GM18526 (cell line): ENCODE data around the gene DNAJC9.

Source experiments
- POLR2A ChIP-seq: IDR thresholded peaks from 3 replicates; pipeline ENCODE4 v1.6.1; 2011; ENCODE audit not compliant: insufficient read length; ENCODE audit errors: extremely low read depth

The DNAJC9 gene, protein sequence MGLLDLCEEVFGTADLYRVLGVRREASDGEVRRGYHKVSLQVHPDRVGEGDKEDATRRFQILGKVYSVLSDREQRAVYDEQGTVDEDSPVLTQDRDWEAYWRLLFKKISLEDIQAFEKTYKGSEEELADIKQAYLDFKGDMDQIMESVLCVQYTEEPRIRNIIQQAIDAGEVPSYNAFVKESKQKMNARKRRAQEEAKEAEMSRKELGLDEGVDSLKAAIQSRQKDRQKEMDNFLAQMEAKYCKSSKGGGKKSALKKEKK

DNA sequence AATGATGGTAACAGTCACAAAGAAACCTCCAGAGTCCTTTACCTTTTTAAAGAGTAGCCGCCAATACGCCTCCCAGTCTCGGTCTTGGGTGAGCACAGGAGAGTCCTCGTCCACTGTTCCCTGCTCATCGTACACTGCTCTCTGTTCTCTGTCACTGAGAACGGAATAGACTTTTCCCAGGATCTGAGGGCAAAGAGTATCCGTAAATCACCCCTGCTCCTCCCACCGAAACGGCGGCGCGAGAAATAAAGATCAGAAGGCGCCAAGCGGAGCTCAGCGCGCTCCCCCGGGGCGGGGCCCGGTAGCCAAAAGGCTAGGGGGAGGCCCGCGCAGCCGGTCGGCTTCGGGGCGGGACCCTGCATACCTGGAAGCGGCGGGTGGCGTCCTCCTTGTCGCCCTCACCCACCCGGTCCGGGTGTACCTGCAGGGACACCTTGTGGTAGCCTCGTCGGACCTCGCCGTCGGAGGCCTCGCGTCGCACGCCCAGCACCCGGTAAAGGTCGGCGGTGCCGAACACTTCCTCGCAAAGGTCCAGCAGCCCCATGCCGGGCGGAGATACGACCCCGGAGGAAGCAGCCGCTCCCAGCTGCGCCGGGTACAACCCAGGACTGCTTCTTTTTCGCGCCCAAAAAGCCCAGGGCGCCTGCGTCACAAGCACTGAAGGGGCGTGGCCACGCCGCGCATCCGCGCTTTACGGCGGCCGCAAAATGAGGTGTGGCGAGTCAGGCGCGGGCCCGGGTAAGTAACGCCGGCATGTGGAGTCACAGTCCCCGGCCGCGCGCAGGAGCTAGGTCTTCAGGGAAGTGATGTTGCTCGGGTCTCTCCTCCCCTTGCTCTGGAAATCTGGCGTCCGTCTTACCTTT is at the start of gene DNAJC9:
Gene DNAJC9 (minus strand): TSS at position 610 of the 863 bp plus-strand sequence. CDS start 66 bp downstream, at position 544.
- TF ChIP-seq POLR2A: peak; percentile 98

DNA sequence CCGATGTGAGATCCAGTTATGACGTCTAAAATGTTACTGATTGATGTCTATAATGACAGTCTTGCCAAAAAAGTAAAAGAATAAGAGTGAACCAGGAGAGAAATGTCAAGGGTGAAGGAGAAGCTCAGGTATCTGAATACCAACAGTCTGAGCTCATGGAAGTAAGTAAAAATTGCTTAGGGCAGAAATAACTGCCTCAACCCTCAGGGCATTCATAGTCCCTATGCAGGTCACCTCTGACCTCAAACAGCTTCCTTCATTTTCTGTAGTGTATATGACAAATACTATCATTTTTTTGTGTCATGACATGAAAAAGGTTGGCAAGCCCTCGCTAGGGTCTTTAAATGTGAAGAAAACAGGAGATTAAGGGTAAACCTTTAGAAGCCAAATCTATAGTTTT is 46.4 kb upstream of the DNAJC9 start:
- no peak for TF ChIP-seq POLR2A

DNA sequence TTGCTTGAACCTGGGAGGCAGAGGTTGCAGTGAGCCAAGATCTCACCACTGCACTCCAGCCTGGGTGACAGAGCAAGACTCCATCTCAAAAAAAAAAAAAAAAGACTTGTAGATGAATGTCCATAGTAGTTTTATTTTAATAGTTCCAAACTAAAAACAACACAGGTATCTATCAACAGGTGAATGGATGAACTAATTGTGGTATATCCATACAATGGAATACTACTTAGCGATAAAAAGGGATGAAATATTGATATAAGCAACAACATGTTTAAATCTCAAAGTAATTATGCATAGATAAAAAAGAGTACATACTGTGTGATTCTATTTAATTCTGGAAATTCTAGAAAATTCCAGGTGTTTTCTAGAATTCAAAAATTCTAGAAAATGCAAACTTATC is 42.9 kb upstream of the DNAJC9 start:
- TF ChIP-seq POLR2A: no peak

DNA sequence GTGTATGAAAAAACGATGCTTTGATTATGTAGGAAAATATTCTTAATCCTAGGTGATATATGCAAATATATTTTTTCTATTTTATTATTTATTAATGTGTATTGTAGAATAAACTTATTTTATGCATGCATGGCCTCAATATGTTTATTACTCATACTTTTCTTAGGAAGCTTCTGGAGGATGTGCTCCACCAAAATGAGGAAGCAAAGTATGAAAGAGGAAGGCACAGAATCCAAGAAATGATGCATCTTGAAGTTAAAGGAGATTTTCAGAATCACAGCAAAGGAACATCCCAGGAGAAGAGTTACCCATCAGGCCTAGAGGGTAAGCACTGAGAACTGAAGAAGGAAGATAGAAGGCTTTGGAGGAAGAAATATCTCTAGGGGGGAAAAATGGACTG is 40.4 kb upstream of the DNAJC9 start:
- TF ChIP-seq POLR2A: no peak

DNA sequence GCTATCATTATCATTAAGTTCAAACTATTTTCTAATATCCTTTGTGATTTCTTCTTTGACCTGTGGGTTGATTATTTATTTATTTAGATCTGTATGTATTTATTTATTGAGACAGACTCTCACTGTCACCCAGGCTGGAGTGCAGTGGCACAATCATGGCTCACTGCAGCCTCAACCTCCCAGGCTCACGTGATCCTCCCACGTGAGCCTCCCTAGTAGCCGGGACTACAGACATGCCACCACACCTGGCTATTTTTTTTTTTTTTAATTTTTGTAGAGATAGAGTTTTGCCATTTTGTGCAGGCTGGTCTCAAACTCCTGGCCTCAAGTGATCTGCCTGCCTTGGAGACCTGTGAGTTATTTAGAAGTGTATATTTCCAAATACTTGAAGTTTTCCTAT is 34.0 kb upstream of the DNAJC9 start:
- no peak for TF ChIP-seq POLR2A

DNA sequence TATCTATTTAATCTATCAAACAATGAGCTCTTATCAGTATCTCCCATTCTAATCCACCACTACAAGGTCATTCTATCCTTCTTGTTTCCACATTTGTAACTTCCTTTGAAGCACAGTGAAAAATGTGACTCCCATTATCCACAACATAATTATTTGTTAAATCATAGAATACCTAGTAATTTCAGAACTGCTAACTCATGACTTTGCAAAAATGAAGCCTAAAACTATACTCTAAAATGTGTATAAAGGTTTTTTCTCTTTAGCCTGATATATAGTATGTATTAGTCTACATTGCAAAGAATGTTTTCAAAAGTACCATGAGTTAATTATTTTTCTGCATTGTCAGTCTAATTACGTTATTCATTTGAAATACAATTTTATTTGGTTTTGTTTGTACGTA is 17.4 kb upstream of the DNAJC9 start:
- no peak for TF ChIP-seq POLR2A

DNA sequence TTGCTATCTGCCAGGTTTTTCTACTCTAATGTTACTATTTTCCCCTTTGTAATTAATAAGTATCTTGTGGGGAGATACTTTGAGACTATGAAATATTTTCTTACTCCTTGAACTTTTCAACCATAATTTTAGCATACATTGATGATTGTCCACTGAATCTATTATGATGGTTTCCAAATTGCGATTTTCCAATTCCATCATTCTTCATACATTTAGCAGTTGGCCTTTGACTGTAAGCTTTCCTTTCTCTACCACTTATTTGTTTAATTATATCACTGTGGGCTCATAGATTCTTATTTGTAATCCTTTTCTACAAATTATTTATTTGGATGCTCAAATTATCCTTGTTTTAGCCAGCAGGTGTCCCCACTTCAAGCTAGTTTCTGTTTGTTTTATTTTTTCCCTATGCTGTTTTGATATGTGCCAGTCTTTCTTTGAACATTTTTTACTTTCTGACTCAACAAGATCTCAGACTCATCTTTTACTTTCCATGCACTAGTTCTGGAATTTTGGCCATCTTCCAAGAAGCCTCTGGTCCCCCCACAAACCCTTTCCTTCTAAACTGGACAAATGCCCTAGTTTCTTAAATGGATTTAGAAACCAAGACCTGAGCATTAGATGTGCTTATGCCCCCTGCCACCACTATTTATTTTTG is 16.8 kb upstream of the DNAJC9 start:
- no peak for TF ChIP-seq POLR2A

DNA sequence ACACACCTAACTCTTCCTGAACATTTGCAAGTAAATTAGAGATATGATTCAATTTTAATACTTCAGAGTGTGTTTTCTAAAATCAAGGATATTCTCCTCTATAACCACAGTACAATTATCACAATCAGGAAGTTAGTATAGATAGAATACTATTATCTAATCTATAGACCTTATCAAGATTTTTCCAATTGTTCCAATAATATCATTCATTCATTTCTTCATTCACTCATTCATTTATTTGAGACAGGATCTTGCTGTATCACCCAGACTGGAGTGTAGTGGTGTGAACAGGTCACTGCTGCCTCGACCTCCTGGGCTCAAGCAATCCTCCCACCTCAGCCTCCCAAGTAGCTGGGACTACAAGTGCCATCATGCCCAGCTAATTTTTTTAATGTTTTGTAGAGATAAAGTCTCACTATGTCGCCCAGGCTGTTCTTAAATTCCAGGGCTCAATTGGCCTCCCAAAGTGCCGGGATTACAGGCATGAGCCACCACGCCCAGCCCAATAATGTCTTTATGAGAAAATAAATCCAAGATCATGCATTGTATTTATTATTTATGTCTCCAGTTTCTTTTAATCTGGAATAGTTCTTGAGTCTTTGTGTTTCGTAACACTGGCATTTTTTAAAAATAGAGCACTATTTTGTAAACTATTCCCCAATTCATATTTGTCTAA is 16.0 kb upstream of the DNAJC9 start:
- no peak for TF ChIP-seq POLR2A

DNA sequence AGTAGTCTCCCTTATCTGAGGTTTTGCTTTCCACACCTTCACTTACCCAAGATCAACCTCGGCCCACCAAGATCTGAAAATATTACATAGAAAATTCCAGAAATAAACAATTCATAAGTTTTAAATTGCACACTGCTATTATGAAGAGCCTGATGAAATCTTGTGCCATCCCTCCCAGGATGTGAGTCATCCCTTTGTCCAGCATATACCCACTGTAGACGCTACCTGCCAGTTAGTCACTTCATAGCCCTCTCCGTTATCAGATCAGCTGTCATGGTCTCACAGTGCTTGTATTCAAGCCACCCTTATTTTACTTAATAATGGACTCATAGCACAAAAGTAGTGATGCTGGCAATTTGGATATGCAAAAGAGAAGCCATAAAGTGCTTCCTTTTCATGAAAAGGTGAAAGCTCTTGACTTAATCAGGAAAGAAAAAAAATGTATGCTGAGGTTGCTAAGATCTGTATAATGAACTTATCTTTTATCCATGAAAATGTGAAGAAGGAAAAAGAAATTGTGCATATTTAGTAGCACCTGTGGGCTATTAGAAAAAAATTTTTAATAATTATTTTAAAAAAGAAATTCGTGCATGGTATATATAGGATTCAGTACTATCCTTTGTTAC is 15.2 kb upstream of the DNAJC9 start:
- TF ChIP-seq POLR2A: no peak

DNA sequence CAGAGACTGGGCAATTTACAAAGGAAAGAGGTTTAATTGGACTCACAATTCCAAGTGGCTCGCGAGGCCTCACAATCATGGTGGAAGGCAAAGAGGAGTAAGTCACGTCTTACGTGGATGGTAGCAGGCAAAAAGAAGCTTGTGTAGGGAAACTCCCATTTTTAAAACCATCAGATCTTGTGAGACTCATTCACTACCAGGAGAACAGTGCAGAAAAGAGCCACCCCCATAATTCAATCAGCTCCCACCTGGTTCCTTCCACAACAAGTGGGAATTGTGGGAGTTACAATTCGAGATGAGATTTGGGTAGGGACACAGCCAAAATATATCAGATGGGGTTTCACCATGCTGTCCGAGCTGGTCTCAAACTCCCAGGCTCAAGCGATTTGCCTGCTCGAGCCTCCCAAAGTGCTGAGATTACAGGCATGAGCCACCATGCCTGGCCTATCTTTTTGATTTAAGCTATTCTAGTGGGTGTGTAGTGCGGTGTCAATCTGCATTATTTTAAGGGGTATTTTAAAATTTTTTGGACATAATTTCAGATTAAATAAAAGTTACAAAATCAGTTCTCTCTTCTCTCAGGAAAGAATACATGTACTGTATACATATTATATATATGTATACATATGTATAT is 14.4 kb upstream of the DNAJC9 start:
- no peak for TF ChIP-seq POLR2A

DNA sequence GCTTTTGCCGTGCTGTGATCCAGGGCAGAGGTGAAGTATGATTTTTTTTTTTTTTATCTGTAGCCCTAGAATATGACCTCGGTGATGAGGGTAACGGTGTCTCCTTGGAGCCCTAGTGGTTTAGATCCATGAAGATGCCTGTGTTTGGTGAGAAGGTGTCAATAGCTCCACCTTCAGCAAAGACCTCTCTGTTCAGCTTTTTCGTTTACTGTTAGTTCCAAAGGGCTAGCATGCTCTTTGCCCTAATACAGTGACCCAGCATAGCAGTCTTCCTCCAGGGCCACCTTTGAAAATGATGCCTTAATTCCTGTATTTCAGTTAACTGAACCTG is 6.1 kb upstream of the DNAJC9 start:
- no peak for TF ChIP-seq POLR2A

DNA sequence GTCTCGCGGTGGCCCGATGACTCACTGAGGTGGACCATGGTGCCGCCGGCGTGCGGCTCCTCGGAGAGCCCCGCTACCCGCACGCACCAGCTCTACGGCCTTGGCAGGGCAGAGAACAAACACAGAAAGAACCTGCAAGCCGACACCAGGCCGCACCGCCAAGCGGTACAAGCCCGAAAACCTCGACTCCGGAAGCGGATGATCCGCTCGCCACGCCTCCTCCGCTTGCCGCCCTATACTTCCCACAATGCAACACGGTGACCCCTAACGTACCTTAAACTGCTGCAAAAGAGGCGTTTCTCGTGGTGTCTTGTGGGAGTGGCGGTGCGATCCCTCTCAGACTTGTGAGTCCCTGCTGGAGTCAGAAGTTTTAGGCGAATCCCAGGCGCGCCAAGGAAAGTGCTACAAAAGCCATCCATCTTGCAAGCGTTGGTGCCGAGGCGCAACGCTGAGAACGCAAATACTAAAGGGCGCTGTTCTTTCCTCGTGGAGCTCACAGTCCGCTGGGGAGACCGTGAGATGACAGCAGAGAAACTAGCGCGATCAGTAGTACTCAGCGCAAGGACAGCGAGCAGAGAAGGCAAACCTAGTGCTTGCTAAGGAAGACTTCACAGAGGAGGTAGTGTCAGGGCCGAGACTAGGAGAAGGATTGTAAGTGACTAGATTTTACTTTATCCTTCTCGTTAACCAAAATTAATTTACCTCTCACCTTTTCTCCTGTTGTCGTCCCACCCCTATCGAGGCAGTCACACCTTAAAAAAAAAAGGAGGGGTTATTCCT is 5.6 kb upstream of the DNAJC9 start, which contains the start of gene MRPS16:
Gene MRPS16 (minus strand): TSS at position 200 of the 780 bp plus-strand sequence. CDS start 162 bp downstream, at position 38.
- peak; percentile 92 for TF ChIP-seq POLR2A

DNA sequence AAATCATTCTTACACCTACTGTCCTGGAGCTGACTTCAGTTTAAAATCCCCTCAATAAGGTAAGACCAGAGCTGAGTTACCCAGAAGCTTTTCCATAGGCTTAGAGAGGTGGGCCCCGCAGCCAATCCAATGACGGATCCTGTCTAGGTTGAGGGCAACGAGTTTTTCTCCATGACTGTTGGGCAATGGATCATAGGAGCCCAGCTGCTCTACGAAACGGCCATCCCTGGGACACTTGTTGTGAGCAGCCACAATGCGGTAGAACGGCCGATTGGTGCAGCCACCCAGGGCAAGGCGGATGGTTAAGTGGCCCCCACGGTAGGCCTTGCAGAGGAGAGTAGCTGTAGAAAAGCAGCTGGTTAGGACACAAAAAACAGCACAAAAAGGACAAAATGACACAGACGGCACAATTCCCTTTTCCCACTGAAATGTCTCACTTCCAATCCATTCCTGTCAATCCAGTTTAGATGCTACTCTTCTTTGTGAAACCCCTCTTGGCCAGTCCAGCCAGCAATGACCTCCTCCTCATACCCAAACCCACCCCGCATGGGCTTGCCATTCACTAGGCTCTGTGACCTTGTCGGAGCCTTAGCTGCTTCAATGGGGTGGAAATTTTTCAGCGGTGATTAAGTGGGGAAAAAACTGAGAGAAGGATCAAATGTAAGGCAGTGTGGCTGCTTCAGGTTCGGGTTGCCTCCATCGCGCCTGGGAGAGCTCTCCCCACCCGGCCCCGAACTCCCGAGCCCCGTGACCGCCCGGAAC is 4.8 kb upstream of the DNAJC9 start:
- TF ChIP-seq POLR2A: no peak
